Fibroblast of lung (primary cell): Measurements from ENCODE around the gene SERPINH1. TPM values are rescaled to one million over a fixed set of nuclear protein-coding genes. Genes with fewer than 3 reads are reported as not detected.

Experiments
- DNase-seq, 2 donors: peaks; one replicate each; pipeline versions ENCODE4 v3.0.0 to v3.0.0-alpha.2; 2010; ENCODE audit warnings: low read depth in 2 of 2
- H2AFZ ChIP-seq: 2 replicates; pipeline ENCODE4 v1.5.1; 2012; ENCODE audit warnings: low read length, control low read depth, inconsistent platforms
- H3K27ac ChIP-seq: 2 replicates; pipeline ENCODE4 v1.5.1; 2011; ENCODE audit warnings: low read length, control low read depth; ENCODE audit not compliant: insufficient read depth
- H3K27me3 ChIP-seq: 2 replicates; pipeline ENCODE4 v1.5.1; 2011; ENCODE audit warnings: mild to moderate bottlenecking, low read length; ENCODE audit not compliant: control insufficient read depth, insufficient read depth
- H3K36me3 ChIP-seq: 2 replicates; pipeline ENCODE4 v1.5.1; 2011; ENCODE audit warnings: low read length; ENCODE audit not compliant: control insufficient read depth, insufficient read depth
- H3K4me1 ChIP-seq: 2 replicates; pipeline ENCODE4 v1.5.1; 2011; ENCODE audit warnings: low read length; ENCODE audit not compliant: control insufficient read depth, insufficient read depth; ENCODE audit errors: extremely low read depth
- H3K4me2 ChIP-seq: 2 replicates; pipeline ENCODE4 v1.5.1; 2011; ENCODE audit warnings: low read length, control low read depth; ENCODE audit not compliant: insufficient read depth; ENCODE audit errors: extremely low read depth
- H3K4me3 ChIP-seq, 4 experiments: fragments of 200-600 bp in 1 of 4; sonication (generic) in 1 of 4; replicated peaks in 1 of 4; 2 replicates each; pipeline ENCODE4 v1.5.1; 2011 to 2016; ENCODE audit warnings: low read length in 4 of 4, low read depth in 3 of 4, mild to moderate bottlenecking in 3 of 4, control low read depth in 2 of 4, inconsistent platforms in 1 of 4, mixed read lengths in 1 of 4; ENCODE audit not compliant: insufficient read depth in 1 of 4; ENCODE audit errors: control extremely low read depth in 1 of 4
- H3K79me2 ChIP-seq: 2 replicates; pipeline ENCODE4 v1.5.1; 2012; ENCODE audit warnings: mild to moderate bottlenecking, low read length, inconsistent platforms; ENCODE audit not compliant: control insufficient read depth, insufficient read depth
- H3K9ac ChIP-seq: 2 replicates; pipeline ENCODE4 v1.5.1; 2011; ENCODE audit warnings: mild to moderate bottlenecking, low read length, control low read depth; ENCODE audit not compliant: insufficient read depth
- H3K9me3 ChIP-seq: 2 replicates; pipeline ENCODE4 v1.5.1; 2012; ENCODE audit warnings: low read depth, low read length; ENCODE audit not compliant: control insufficient read depth, insufficient read depth
- H4K20me1 ChIP-seq: 2 replicates; pipeline ENCODE4 v1.5.1; 2011; ENCODE audit warnings: low read length; ENCODE audit not compliant: control insufficient read depth, insufficient read depth; ENCODE audit errors: extremely low read depth
- CTCF ChIP-seq, 2 donors: IDR thresholded peaks in 1 of 2; conservative IDR thresholded peaks in 1 of 2; 1 replicate in 1 of 2; 2 replicates in 1 of 2; pipeline ENCODE4 v1.5.1; 2011 to 2012; ENCODE audit warnings: low read length in 2 of 2, control low read depth in 1 of 2, inconsistent platforms in 1 of 2, low read depth in 1 of 2, mild to moderate bottlenecking in 1 of 2
- EZH2 ChIP-seq: IDR thresholded peaks from 2 replicates; pipeline ENCODE4 v1.5.1; 2012; ENCODE audit warnings: low read length, control low read depth, mild to moderate bottlenecking; ENCODE audit errors: missing control alignments
- polyA plus RNA-seq, 2 donors: library from polyadenylated mRNA; depleted of rRNA in 1 of 2; stranded (reverse) in 1 of 2; unstranded in 1 of 2; fragments of >200 nt; gene quantifications; 2 replicates each; pipeline ENCODE4 v1.2.1, GENCODE V29; 2011 to 2012; ENCODE audit warnings: missing spikeins in 1 of 2
- total RNA-seq: library from RNA; depleted of rRNA; stranded (reverse); fragments of >200 nt; gene quantifications from 2 replicates; pipeline ENCODE4 v1.2.1, GENCODE V29; 2014

SERPINH1 gene
- total and polyA plus RNA-seq, 2 donors (not counting 1 experiment from before 2014, with no cell fraction given), result 491 to 750 TPM

GRCh38 chr11:75594211-75594610 is 32.2 kb downstream of the SERPINH1 start:
- no peaks in the 10 kb centered on the region for H3K36me3 ChIP-seq
- H3K4me1 ChIP-seq, result no peaks in the 10 kb centered on the region
- H2AFZ ChIP-seq, result no peak overlapping the region
- no peak overlapping the region for H3K4me2 ChIP-seq
- DNase-seq, result no peak
- no peaks in the 10 kb centered on the region for H3K79me2 ChIP-seq
- no peak overlapping the region for H3K27ac ChIP-seq
- H4K20me1 ChIP-seq, result no peaks in the 10 kb centered on the region
- TF ChIP-seq EZH2 (no peak), CTCF (conservative IDR thresholded peaks at IDR 0.05 in 1 of 2, IDR thresholded peaks at IDR 0.05 in 1 of 2; ENCODE audit: low read depth in 1 of 2, low read length in 2 of 2) (no peak)
- no peaks in the 10 kb centered on the region for H3K9me3 ChIP-seq
- H3K9ac ChIP-seq, result no peak overlapping the region
- H3K27me3 ChIP-seq, result peaks cover 15% of the 10 kb centered on the region
- no peak overlapping the region for H3K4me3 ChIP-seq

- Histone ChIP-seq H4K20me1 (no peaks in the 10 kb centered on the region), H3K79me2 (no peaks in the 10 kb centered on the region), H2AFZ (no peak overlapping the region), H3K27ac (no peak overlapping the region), H3K9ac (no peak overlapping the region), H3K4me2 (no peak overlapping the region), H3K27me3 (peaks cover 15% of the 10 kb centered on the region), H3K9me3 (no peaks in the 10 kb centered on the region), H3K4me3 (no peak overlapping the region), H3K4me1 (no peaks in the 10 kb centered on the region), H3K36me3 (no peaks in the 10 kb centered on the region)
- no peak for DNase-seq
- TF ChIP-seq EZH2 (no peak), CTCF (conservative IDR thresholded peaks at IDR 0.05 in 1 of 2, IDR thresholded peaks at IDR 0.05 in 1 of 2; ENCODE audit: low read depth in 1 of 2, low read length in 2 of 2) (no peak)
These were observed 33.4 kb downstream of the SERPINH1 start for GRCh38 chr11:75595429-75595828.

- H3K36me3 ChIP-seq, result no peaks in the 10 kb centered on the region
- TF ChIP-seq EZH2 (no peak), CTCF (conservative IDR thresholded peaks at IDR 0.05 in 1 of 2, IDR thresholded peaks at IDR 0.05 in 1 of 2; ENCODE audit: low read depth in 1 of 2, low read length in 2 of 2) (no peak)
- H3K4me3 ChIP-seq, result no peak overlapping the region
- DNase-seq, result no peak
- H3K4me2 ChIP-seq, result no peak overlapping the region
- H4K20me1 ChIP-seq, result no peaks in the 10 kb centered on the region
- no peaks in the 10 kb centered on the region for H3K9me3 ChIP-seq
- H3K27me3 ChIP-seq, result peaks cover 15% of the 10 kb centered on the region
- H3K27ac ChIP-seq, result no peak overlapping the region
- H3K9ac ChIP-seq, result no peak overlapping the region
- no peaks in the 10 kb centered on the region for H3K79me2 ChIP-seq
- H2AFZ ChIP-seq, result no peak overlapping the region
- H3K4me1 ChIP-seq, result no peaks in the 10 kb centered on the region
These were observed 34.9 kb downstream of the SERPINH1 start for GRCh38 chr11:75596914-75597313.
